OCI-M1 (cell line): ENCODE data around the gene TMEFF1.
"Not testable (repeated sequence)": the region's sequence is repeated elsewhere in the genome, so short reads cannot be mapped to it uniquely, and the experiment has no call there.

Experiments
- DNase-seq: peaks from one replicate; lab custom pipeline; 2025; lab: John Stamatoyannopoulos, UW

Gene TMEFF1

GRCh38 chr9:100472788-100473275 lies at the start of gene TMEFF1:
TMEFF1 (plus strand) TSS chr9:100473149; CDS start chr9:100473545, 396 bp downstream.
- DNase-seq, result peak; percentile 57

GRCh38 chr9:100425758-100426157 lies 47.2 kb upstream of the TMEFF1 start:
- peak; percentile 57 for DNase-seq

GRCh38 chr9:100426189-100426529 lies 46.8 kb upstream of the TMEFF1 start:
- DNase-seq, result no peak

GRCh38 chr9:100426530-100427365 lies 46.2 kb upstream of the TMEFF1 start, which contains the start of gene MSANTD3:
MSANTD3 (plus strand) TSS chr9:100427143; CDS start chr9:100441939, 14,796 bp downstream.
- DNase-seq, result peak; percentile 86

- DNase-seq, result peak; percentile 55
Observed at GRCh38 chr9:100427366-100428263, 45.3 kb upstream of the TMEFF1 start.

GRCh38 chr9:100428871-100429654 lies 43.9 kb upstream of the TMEFF1 start:
- DNase-seq, result no peak

GRCh38 chr9:100430286-100430940 lies 42.5 kb upstream of the TMEFF1 start:
- no peak for DNase-seq

GRCh38 chr9:100431886-100432285 lies 41.1 kb upstream of the TMEFF1 start:
- DNase-seq, result no peak

GRCh38 chr9:100432736-100433135 lies 40.2 kb upstream of the TMEFF1 start:
- DNase-seq, result no peak

GRCh38 chr9:100436571-100436970 lies 36.4 kb upstream of the TMEFF1 start:
- DNase-seq, result no peak

GRCh38 chr9:100437860-100438805 lies 34.8 kb upstream of the TMEFF1 start:
- peak; percentile 85 for DNase-seq

GRCh38 chr9:100440071-100440470 lies 32.9 kb upstream of the TMEFF1 start:
- no peak for DNase-seq

GRCh38 chr9:100440487-100440886 lies 32.5 kb upstream of the TMEFF1 start:
- DNase-seq, result not testable (repeated sequence)

- no peak for DNase-seq
Observed at GRCh38 chr9:100441911-100442361, 31.0 kb upstream of the TMEFF1 start.

GRCh38 chr9:100443781-100444768 lies 28.9 kb upstream of the TMEFF1 start:
- DNase-seq, result peak; percentile 17

- peak; percentile 37 for DNase-seq
Observed at GRCh38 chr9:100445161-100445902, 27.6 kb upstream of the TMEFF1 start.

- DNase-seq, result no peak
Observed at GRCh38 chr9:100445903-100446549, 26.9 kb upstream of the TMEFF1 start.
